Smooth muscle cell (in vitro differentiated cells): ENCODE data around the gene ARL5A. TPM values are rescaled to one million over a fixed set of nuclear protein-coding genes. Genes with fewer than 3 reads are reported as not detected.

ENCODE experiments used
- DNase-seq: peaks from one replicate; lab custom pipeline; 2025; ENCODE audit not compliant: unreplicated experiment; lab: John Stamatoyannopoulos, UW
- H2AFZ ChIP-seq: fragments of 200-600 bp; sonication (generic); 2 replicates; pipeline ENCODE4 v1.6.0; 2016; ENCODE audit warnings: antibody characterized with exemption, low read depth, mild to moderate bottlenecking
- H3F3A ChIP-seq: fragments of 200-600 bp; sonication (generic); 2 replicates; pipeline ENCODE4 v1.6.0; 2017; ENCODE audit warnings: antibody characterized with exemption, low read depth
- H3K27ac ChIP-seq: fragments of 200-600 bp; sonication (generic); 2 replicates; pipeline ENCODE4 v1.5.1; 2016; ENCODE audit warnings: low read depth, mild to moderate bottlenecking
- H3K27me3 ChIP-seq: fragments of 200-600 bp; sonication (generic); 2 replicates; pipeline ENCODE4 v1.6.1; 2016; ENCODE audit warnings: low read depth, mild to moderate bottlenecking
- H3K36me3 ChIP-seq: fragments of 200-600 bp; sonication (generic); 2 replicates; pipeline ENCODE4 v1.5.1; 2016; ENCODE audit warnings: low read depth
- H3K4me1 ChIP-seq: fragments of 200-600 bp; sonication (generic); 2 replicates; pipeline ENCODE4 v1.5.1; 2016; ENCODE audit warnings: low read depth
- H3K4me2 ChIP-seq: fragments of 200-600 bp; sonication (generic); 2 replicates; pipeline ENCODE4 v1.6.0; 2016; ENCODE audit warnings: mild to moderate bottlenecking
- H3K4me3 ChIP-seq: fragments of 200-600 bp; sonication (generic); 2 replicates; pipeline ENCODE4 v1.5.1; 2016; ENCODE audit warnings: mild to moderate bottlenecking
- H3K79me2 ChIP-seq: fragments of 200-600 bp; sonication (generic); 2 replicates; pipeline ENCODE4 v1.6.0; 2016; ENCODE audit warnings: low read depth, mild to moderate bottlenecking
- H3K9ac ChIP-seq: fragments of 200-600 bp; sonication (generic); 2 replicates; pipeline ENCODE4 v1.6.0; 2016; ENCODE audit warnings: low read depth
- H3K9me3 ChIP-seq: fragments of 200-600 bp; sonication (generic); replicated peaks from 2 replicates; pipeline ENCODE4 v1.5.1; 2016; ENCODE audit warnings: low read depth
- H4K20me1 ChIP-seq: fragments of 200-600 bp; sonication (generic); 2 replicates; pipeline ENCODE4 v1.6.0; 2016; ENCODE audit warnings: low read depth
- WGBS: methylation state at CpG from one replicate; pipeline ENCODE4 v1.1.7; 2016; ENCODE audit warnings: low lambda C conversion rate; 5-methylcytosine and 5-hydroxymethylcytosine counted together
- polyA plus RNA-seq: library from polyadenylated mRNA; unstranded; fragments of >200 nt; fragmentation: Nextera tagmentation; extraction: Ambion mirVana; gene quantifications from 2 replicates; pipeline ENCODE4 v1.2.1, GENCODE V29; 2016
- total RNA-seq: library from RNA; depleted of rRNA; stranded (reverse); fragments of >200 nt; gene quantifications from 2 replicates; pipeline ENCODE4 v1.2.3, GENCODE V29; 2014
- TF ChIP-seq, protein P1 (sequence below): fragments of 200-600 bp; sonication (generic); IDR thresholded peaks from 2 replicates; pipeline ENCODE4 v1.5.1; 2017; ENCODE audit warnings: borderline replicate concordance, mild to moderate bottlenecking, antibody characterized with exemption; ENCODE audit not compliant: insufficient read depth, poor library complexity, severe bottlenecking

ARL5A gene
- total and polyA plus RNA-seq, 2 experiments from 2014 or later = 24.2 to 81.2 TPM

- TF ChIP-seq, protein P1, sequence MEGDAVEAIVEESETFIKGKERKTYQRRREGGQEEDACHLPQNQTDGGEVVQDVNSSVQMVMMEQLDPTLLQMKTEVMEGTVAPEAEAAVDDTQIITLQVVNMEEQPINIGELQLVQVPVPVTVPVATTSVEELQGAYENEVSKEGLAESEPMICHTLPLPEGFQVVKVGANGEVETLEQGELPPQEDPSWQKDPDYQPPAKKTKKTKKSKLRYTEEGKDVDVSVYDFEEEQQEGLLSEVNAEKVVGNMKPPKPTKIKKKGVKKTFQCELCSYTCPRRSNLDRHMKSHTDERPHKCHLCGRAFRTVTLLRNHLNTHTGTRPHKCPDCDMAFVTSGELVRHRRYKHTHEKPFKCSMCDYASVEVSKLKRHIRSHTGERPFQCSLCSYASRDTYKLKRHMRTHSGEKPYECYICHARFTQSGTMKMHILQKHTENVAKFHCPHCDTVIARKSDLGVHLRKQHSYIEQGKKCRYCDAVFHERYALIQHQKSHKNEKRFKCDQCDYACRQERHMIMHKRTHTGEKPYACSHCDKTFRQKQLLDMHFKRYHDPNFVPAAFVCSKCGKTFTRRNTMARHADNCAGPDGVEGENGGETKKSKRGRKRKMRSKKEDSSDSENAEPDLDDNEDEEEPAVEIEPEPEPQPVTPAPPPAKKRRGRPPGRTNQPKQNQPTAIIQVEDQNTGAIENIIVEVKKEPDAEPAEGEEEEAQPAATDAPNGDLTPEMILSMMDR = no peak
- Histone ChIP-seq H3K4me3 (no peak overlapping the region), H3K9me3 (no peaks in the 10 kb centered on the region), H3K9ac (no peak overlapping the region), H3K79me2 (no peaks in the 10 kb centered on the region), H2AFZ (no peak overlapping the region), H3K27ac (peak overlapping the region; percentile 6), H4K20me1 (no peaks in the 10 kb centered on the region), H3K4me1 (peaks cover 5% of the 10 kb centered on the region), H3K27me3 (no peaks in the 10 kb centered on the region), H3F3A (no peaks in the 10 kb centered on the region), H3K4me2 (no peak overlapping the region), H3K36me3 (no peaks in the 10 kb centered on the region)
- no peak for DNase-seq
Measured at GRCh38 chr2:151857650-151858049, 29.4 kb upstream of the ARL5A start.

DNA sequence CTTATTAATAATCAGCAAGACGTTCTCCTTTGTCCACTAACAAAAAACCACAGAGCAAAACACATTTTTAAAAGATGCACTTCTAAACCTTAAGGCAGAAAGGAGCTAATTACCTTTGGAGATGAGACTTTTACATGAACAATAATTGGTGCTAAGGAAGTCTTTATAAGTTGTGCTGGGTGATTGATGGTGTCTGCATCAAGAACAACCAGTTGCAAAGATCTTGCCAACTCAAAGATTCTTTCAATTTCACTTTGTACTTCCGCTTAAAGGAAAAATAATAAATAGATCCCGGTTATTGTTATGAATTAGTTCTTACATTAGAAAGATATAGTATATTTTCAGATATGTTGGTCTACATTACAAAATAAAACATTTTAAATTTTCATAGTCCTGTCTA, 26.9 kb upstream of the ARL5A start:
- H3K9ac ChIP-seq = no peak overlapping the region
- H3K4me3 ChIP-seq = no peak overlapping the region
- no peaks in the 10 kb centered on the region for H3K36me3 ChIP-seq
- no peak overlapping the region for H3K4me2 ChIP-seq
- TF ChIP-seq, protein P1 = no peak
- H3K9me3 ChIP-seq = no peaks in the 10 kb centered on the region
- H3K27ac ChIP-seq = no peak overlapping the region
- no peaks in the 10 kb centered on the region for H3K4me1 ChIP-seq
- no peaks in the 10 kb centered on the region for H4K20me1 ChIP-seq
- no peaks in the 10 kb centered on the region for H3K79me2 ChIP-seq
- no peaks in the 10 kb centered on the region for H3K27me3 ChIP-seq
- no peak overlapping the region for H2AFZ ChIP-seq
- no peaks in the 10 kb centered on the region for H3F3A ChIP-seq
- 91% methylated on average over 3 of the region's 3 CpGs for WGBS
- no peak for DNase-seq

GRCh38 chr2:151853070-151853758, 25.0 kb upstream of the ARL5A start:
- TF ChIP-seq, protein P1 = no peak
- no peak overlapping the region for H3K9ac ChIP-seq
- no peak overlapping the region for H2AFZ ChIP-seq
- 84% methylated on average over 3 of the region's 3 CpGs for WGBS
- no peaks in the 10 kb centered on the region for H3K79me2 ChIP-seq
- DNase-seq = no peak
- H4K20me1 ChIP-seq = no peaks in the 10 kb centered on the region
- H3K4me1 ChIP-seq = no peaks in the 10 kb centered on the region
- no peaks in the 10 kb centered on the region for H3K9me3 ChIP-seq
- no peaks in the 10 kb centered on the region for H3F3A ChIP-seq
- H3K4me3 ChIP-seq = no peak overlapping the region
- no peak overlapping the region for H3K27ac ChIP-seq
- no peak overlapping the region for H3K4me2 ChIP-seq
- no peaks in the 10 kb centered on the region for H3K27me3 ChIP-seq
- no peaks in the 10 kb centered on the region for H3K36me3 ChIP-seq
